ENCODE data around the gene MAP3K14. TPM values are rescaled to one million over a fixed set of nuclear protein-coding genes. Genes with fewer than 3 reads are reported as not detected.
A peak's percentile ranks its signal among the peaks of the same experiment; 100 is the strongest.

The MAP3K14 gene
- polyA plus RNA-seq, 1 of the 3 experiments (the other 2 are of a cell fraction), result 11.9 TPM

DNA sequence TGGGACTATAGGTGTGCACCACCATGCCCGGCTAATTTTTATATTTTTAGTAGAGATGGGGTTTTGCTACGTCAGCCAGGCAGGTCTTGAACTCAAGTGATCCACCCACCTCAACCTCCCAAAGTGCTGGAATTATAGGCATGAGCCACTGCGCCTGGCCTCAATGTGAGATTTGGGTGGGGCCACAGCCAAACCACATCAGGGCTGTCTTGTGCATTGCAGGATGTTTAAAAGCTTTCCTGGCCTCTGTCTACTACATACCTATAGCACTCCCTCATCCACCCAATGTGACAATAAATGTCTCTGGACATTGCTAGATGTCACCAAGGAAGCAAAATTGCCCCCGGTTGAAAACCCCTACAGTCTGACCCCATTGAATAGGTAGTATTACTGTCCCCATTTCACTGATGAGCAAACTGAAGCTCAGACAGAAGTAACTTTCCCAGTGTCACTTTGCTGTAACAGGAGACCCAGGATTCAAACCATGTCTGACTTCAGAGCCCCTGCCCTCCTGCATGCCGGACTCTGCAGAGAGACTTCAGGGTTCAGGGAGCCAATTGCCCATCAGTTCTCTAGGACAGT, 3.6 kb upstream of the MAP3K14 start:
- H3K4me2 ChIP-seq, result peak overlapping the region; percentile 85
- 34% methylated on average over 5 of the region's 5 CpGs for WGBS (ENCODE audit: low lambda C conversion rate)
- H3K4me3 ChIP-seq (ENCODE audit: low read depth in 2 of 2, low read length in 1 of 2), result no peak overlapping the region
- H4K20me1 ChIP-seq (ENCODE audit: insufficient read depth), result peaks cover 8% of the 10 kb centered on the region
- ChIA-PET CTCF (interaction anchor here (0.8 to 1.7 kb wide), 4 partner anchors 43 to 107 kb away, joined by 3 to 10 read pairs (median 3); no protein-coding TSS in a partner anchor), POLR2A (no interaction called here)
- H3K36me3 ChIP-seq (replicated peaks in 1 of 2; ENCODE audit: control insufficient read depth in 1 of 2, insufficient read depth in 2 of 2, low read length in 1 of 2), result no peaks in the 10 kb centered on the region
- no peaks in the 10 kb centered on the region for H3K9me2 ChIP-seq
- no peak overlapping the region for H2AFZ ChIP-seq (ENCODE audit: low read depth)
- H3K4me1 ChIP-seq (ENCODE audit: control insufficient read depth in 1 of 2, insufficient read depth in 2 of 2, low read depth in 1 of 2, low read length in 1 of 2), result peaks cover 24 to 43% of the 10 kb centered on the region in 2 experiments
- H3K9me3 ChIP-seq, result no peaks in the 10 kb centered on the region
- H3K27ac ChIP-seq (ENCODE audit: low read depth in 2 of 2, low read length in 1 of 2), result peak overlapping the region; percentile 65 to 99; a peak in 3 of 4 replicates
- peaks cover 44% of the 10 kb centered on the region for H3F3A ChIP-seq (replicated peaks; ENCODE audit: insufficient read depth)
- TF ChIP-seq EZH2phosphoT487 (IDR thresholded peaks at IDR 0.05; ENCODE audit: borderline replicate concordance, low read depth) (no peak), EP300 (IDR thresholded peaks at IDR 0.05; ENCODE audit: borderline replicate concordance in 1 of 2, low read depth in 1 of 2, low read length in 1 of 2) (no peak), PBX3 (IDR thresholded peaks at IDR 0.05) (peak; percentile 42; the same call in 1 of the 2 replicates), JUND (IDR thresholded peaks at IDR 0.05) (0 out of 2 replicates have a peak, but pooled peaks have one; percentile 19), NFIC (IDR thresholded peaks at IDR 0.05; ENCODE audit: borderline replicate concordance) (peak; percentile 28; the same call in 1 of the 2 replicates), RAD21 (IDR thresholded peaks at IDR 0.05; ENCODE audit: low read length) (no peak), RXRA (IDR thresholded peaks at IDR 0.05; ENCODE audit: borderline replicate concordance, low read depth) (peak; percentile 49; the same call in 1 of the 2 replicates), TCF12 (IDR thresholded peaks at IDR 0.05) (peak; percentile 21; the same call in 1 of the 2 replicates), YY1 (IDR thresholded peaks at IDR 0.05; ENCODE audit: low read depth) (no peak), NRF1 (IDR thresholded peaks at IDR 0.05; ENCODE audit: low read depth, low read length) (no peak)
- TF ChIP-seq, protein P1, sequence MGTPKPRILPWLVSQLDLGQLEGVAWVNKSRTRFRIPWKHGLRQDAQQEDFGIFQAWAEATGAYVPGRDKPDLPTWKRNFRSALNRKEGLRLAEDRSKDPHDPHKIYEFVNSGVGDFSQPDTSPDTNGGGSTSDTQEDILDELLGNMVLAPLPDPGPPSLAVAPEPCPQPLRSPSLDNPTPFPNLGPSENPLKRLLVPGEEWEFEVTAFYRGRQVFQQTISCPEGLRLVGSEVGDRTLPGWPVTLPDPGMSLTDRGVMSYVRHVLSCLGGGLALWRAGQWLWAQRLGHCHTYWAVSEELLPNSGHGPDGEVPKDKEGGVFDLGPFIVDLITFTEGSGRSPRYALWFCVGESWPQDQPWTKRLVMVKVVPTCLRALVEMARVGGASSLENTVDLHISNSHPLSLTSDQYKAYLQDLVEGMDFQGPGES (IDR thresholded peaks at IDR 0.05; ENCODE audit: low read depth, low read length), result no peak
- peaks cover 12% of the 10 kb centered on the region for H3K79me2 ChIP-seq (ENCODE audit: insufficient read depth)
- no peaks in the 10 kb centered on the region for H3K27me3 ChIP-seq (ENCODE audit: insufficient read depth)
- H3K9ac ChIP-seq, result peak overlapping the region; percentile 65; the same call in 1 of the 2 replicates
- no peak for DNase-seq

DNA sequence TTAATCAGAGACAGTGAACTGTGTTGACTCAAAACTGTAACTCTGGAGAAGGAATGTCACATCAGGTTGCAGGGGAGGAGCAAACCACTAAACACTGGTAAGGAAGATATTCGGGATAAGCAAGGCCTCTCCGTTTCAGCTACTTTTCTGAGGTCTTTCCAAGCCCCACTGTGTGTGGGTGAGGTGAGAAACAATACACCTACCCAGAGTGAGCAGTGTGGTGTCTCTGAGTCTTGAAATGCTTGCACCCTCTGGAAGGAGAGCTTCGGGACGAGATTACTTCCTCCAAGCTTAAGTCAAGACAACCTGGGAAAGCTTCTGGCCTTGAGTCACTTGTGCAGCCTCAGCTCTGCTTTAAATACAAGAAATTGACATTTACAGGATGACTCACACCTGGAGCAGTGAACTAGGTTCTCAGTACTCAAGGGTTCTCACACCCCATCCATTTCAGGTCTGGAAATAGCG, 2.5 kb upstream of the MAP3K14 start:
- Histone ChIP-seq H3K9ac (peak overlapping the region; percentile 65), H3K27ac (ENCODE audit: low read depth in 2 of 2, low read length in 1 of 2) (peak overlapping the region; percentile 71 to 99), H3K27me3 (ENCODE audit: insufficient read depth) (no peaks in the 10 kb centered on the region), H3K9me3 (no peaks in the 10 kb centered on the region), H3K9me2 (no peaks in the 10 kb centered on the region), H3K79me2 (ENCODE audit: insufficient read depth) (peaks cover 24% of the 10 kb centered on the region), H3K4me3 (ENCODE audit: low read depth in 2 of 2, low read length in 1 of 2) (no peak overlapping the region), H3K36me3 (replicated peaks in 1 of 2; ENCODE audit: control insufficient read depth in 1 of 2, insufficient read depth in 2 of 2, low read length in 1 of 2) (no peaks in the 10 kb centered on the region), H4K20me1 (ENCODE audit: insufficient read depth) (peaks cover 20% of the 10 kb centered on the region), H2AFZ (ENCODE audit: low read depth) (0 out of 2 replicates have a peak overlapping the region, but pooled peaks have one; percentile 33), H3F3A (replicated peaks; ENCODE audit: insufficient read depth) (peaks cover 44% of the 10 kb centered on the region), H3K4me1 (ENCODE audit: control insufficient read depth in 1 of 2, insufficient read depth in 2 of 2, low read depth in 1 of 2, low read length in 1 of 2) (peaks cover 34 to 50% of the 10 kb centered on the region in 2 experiments), H3K4me2 (peak overlapping the region; percentile 85)
- no peak for DNase-seq
- 26% methylated on average over 5 of the region's 5 CpGs for WGBS (ENCODE audit: low lambda C conversion rate)
- POLR2A ChIA-PET, result no interaction called here
- CTCF ChIA-PET, result interaction anchor here (0.9 to 1.7 kb wide), 4 partner anchors 42 to 100 kb away, joined by 3 to 10 read pairs (median 4); no protein-coding TSS in a partner anchor
- TF ChIP-seq MXI1 (IDR thresholded peaks at IDR 0.05; ENCODE audit: low read depth, low read length) (no peak), GATA2 (CRISPR knock-in tag; IDR thresholded peaks at IDR 0.05) (no peak), RFX5 (IDR thresholded peaks at IDR 0.05; ENCODE audit: low read length) (no peak), FOSL2 (IDR thresholded peaks at IDR 0.05; ENCODE audit: borderline replicate concordance, low read depth) (peak; percentile 81), RAD21 (IDR thresholded peaks at IDR 0.05; ENCODE audit: low read length) (no peak), NFIC (IDR thresholded peaks at IDR 0.05; ENCODE audit: borderline replicate concordance) (no peak), JUND (IDR thresholded peaks at IDR 0.05) (peak; percentile 53), PBX3 (IDR thresholded peaks at IDR 0.05) (peak; percentile 66), EZH2phosphoT487 (IDR thresholded peaks at IDR 0.05; ENCODE audit: borderline replicate concordance, low read depth) (no peak), FOXM1 (IDR thresholded peaks at IDR 0.05; ENCODE audit: low read depth) (0 out of 2 replicates have a peak, but pooled peaks have one; percentile 18), NRF1 (IDR thresholded peaks at IDR 0.05; ENCODE audit: low read depth, low read length) (no peak), SIN3A (IDR thresholded peaks at IDR 0.05; ENCODE audit: borderline replicate concordance, low read depth, low read length) (no peak), TAF1 (IDR thresholded peaks at IDR 0.05; ENCODE audit: borderline replicate concordance, low read depth, low read length) (no peak), MAX (IDR thresholded peaks at IDR 0.05; ENCODE audit: low read depth) (no peak; the same call in 1 of the 2 replicates)
- TF ChIP-seq, protein P2, sequence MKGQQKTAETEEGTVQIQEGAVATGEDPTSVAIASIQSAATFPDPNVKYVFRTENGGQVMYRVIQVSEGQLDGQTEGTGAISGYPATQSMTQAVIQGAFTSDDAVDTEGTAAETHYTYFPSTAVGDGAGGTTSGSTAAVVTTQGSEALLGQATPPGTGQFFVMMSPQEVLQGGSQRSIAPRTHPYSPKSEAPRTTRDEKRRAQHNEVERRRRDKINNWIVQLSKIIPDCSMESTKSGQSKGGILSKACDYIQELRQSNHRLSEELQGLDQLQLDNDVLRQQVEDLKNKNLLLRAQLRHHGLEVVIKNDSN (IDR thresholded peaks at IDR 0.05; ENCODE audit: borderline replicate concordance, low read depth), result no peak
- TF ChIP-seq, protein P1 (IDR thresholded peaks at IDR 0.05; ENCODE audit: low read depth, low read length), result no peak

Measured in SK-N-SH (cell line).